ENCODE measurements around the gene ELOF1.
"Not testable (repeated sequence)": the region's sequence is repeated elsewhere in the genome, so short reads cannot be mapped to it uniquely, and the experiment has no call there.

Gene ELOF1

DNA sequence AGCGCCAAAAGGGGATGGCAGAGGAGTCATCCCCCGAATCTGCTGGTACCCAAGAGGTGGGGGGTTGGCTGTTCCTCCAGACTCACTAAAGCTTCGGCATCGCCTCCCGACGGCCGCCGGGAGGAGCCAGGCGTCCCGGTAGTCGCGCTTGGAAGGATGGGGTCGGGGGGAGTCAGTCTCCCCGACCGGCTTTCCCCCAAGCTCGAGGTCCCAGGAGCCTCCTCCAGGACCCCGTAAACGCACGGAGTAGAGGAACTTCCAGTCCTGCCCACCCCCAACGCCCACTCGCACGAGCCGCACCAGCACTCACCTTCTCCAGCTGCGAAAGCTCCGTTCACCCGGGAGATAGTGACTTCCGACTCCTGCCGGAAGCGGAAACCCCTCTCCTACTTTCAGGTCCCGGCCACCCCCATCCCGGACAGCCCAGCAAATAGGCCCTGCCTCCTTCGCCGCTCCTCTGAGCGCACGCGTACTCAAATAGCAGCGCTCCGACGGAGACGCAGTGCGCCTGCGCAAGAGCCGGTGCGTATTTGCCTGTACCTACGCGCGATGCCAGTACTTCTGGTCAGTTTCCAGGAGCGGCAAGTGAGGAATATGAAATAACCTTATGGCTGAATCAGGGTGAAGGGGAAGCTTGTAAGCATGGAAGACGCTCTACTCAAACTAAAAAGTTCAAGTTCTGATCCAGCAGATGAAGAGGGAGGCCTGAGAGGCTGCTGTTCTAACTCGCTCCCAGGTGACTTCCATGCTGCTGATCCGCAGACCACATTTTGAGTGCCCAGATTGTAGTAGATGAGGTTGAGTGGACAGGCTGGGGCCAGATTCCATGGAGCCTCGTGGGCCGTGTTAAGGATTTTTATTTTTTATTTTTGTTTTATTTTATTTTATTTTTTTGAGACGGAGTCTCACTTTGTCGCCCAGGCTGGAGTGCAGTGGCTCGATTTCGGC lies at the start of gene ELOF1:
Gene ELOF1 (minus strand): TSS at position 350 of the 948 bp plus-strand sequence. CDS start 4,883 bp downstream, outside the sequence.
- POLR2A ChIA-PET, result interaction anchor here (0.7 kb wide), 1 partner anchor 688 kb away, joined by 3 read pairs; no protein-coding TSS in a partner anchor
- CTCF ChIA-PET, result interaction anchor here (0.9 to 4.0 kb wide), 14 partner anchors 9 to 239 kb away, joined by 3 to 38 read pairs (median 6); partner anchors contain the start of genes ACP5 and ZNF491
- no peak for TF ChIP-seq CTCF (IDR thresholded peaks at IDR 0.05; ENCODE audit: control extremely low read depth, extremely low read depth, low read depth, missing control alignments)
- peak; percentile 98 for DNase-seq (ENCODE audit: extremely low spot score)

DNA sequence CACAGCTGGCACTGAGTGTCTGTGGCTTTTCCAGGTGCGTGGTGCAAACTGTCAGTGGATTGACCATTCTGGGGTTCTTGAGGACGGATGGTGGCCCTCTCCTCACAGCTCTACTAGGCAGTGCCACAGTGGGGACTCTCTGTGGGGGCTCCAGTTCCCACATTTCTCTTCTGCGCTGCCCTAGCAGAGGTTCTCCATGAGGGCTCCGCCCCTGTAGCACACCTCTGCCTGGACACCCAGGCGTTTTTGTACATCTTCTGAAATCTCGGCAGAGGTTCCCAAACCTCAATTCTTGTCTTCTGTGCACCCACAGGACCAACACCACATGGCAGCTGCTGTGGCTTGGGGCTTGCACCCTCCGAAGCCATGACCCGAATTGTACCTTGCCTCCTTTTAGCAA lies 47.5 kb upstream of the ELOF1 start:
- POLR2A ChIA-PET, result no interaction called here
- TF ChIP-seq CTCF (IDR thresholded peaks at IDR 0.05; ENCODE audit: control extremely low read depth, extremely low read depth, low read depth, missing control alignments), result no peak
- DNase-seq (ENCODE audit: extremely low spot score), result no peak
- CTCF ChIA-PET, result no interaction called here

GRCh38 chr19:11599704-11600103 lies 40.7 kb upstream of the ELOF1 start:
- CTCF ChIA-PET, result interaction anchor here (1.3 kb wide), 1 partner anchor 11 kb away, joined by 3 read pairs; no protein-coding TSS in a partner anchor
- DNase-seq (ENCODE audit: extremely low spot score); POLR2A ChIA-PET: not testable (repeated sequence)

- no peak for DNase-seq (ENCODE audit: extremely low spot score)
- POLR2A ChIA-PET, result no interaction called here
- TF ChIP-seq CTCF (IDR thresholded peaks at IDR 0.05; ENCODE audit: control extremely low read depth, extremely low read depth, low read depth, missing control alignments), result no peak
- CTCF ChIA-PET, result no interaction called here
Measured at GRCh38 chr19:11598746-11599145, 39.7 kb upstream of the ELOF1 start.

- no peak for TF ChIP-seq CTCF (IDR thresholded peaks at IDR 0.05; ENCODE audit: control extremely low read depth, extremely low read depth, low read depth, missing control alignments)
- no peak for DNase-seq (ENCODE audit: extremely low spot score)
- ChIA-PET POLR2A (no interaction called here), CTCF (interaction anchor here (0.9 kb wide), 1 partner anchor 102 kb away, joined by 3 read pairs; no protein-coding TSS in a partner anchor)
Measured at GRCh38 chr19:11598103-11598483, 39.1 kb upstream of the ELOF1 start.

DNA sequence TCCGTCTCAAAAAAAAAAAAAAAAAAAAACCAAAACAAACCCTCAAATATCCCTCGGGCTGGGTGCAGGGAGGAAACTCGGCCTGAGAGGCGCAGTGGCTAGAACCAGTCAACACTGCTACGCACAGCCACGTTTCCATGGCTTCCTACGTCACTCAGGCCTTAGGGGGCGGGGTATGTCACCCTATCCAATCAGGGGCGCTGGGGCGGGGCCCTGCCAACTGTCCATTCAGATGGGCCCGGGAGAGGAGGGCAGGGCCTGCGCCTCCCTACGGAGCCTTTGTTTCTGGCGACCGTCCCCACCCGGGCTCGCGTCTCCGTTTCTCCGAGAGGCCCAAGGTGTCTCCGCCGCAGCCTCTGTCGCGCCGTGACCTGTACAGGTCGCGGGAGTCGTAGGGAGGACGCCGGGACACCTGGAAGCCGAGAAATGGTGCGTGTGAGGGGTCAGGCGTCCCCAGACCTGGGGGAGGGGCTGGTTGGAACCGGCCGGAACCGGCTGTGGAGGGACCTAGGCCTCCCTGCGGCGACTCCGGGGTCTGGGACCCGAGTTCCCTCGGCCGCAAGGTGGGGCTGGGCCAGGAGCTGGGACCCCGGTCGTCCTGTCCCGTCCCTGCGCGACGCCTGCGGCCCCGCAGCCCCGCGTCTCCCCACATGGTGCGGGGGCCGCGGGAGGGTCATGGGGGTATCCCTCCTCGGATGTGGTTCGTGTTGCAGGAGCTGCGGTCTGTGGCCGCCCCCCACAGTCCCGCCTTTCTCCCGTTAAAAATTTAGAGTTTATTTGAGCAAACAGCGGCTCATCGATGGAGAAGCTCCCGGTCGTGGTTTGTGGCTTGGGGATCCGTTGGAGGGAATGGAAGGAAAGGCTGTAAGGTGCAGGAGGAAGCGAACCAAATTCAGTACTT lies 38.4 kb upstream of the ELOF1 start, which contains the start of gene ZNF627:
Gene ZNF627 (plus strand): TSS at position 282 of the 901 bp plus-strand sequence. CDS start 145 bp downstream, at position 427.
- POLR2A ChIA-PET, result interaction anchor here (0.7 kb wide), 1 partner anchor 104 kb away, joined by 6 read pairs; no protein-coding TSS in a partner anchor
- CTCF ChIA-PET, result interaction anchor here (0.9 to 1.4 kb wide), 2 partner anchors 11 to 103 kb away, joined by 3 to 5 read pairs; no protein-coding TSS in a partner anchor
- TF ChIP-seq CTCF (IDR thresholded peaks at IDR 0.05; ENCODE audit: control extremely low read depth, extremely low read depth, low read depth, missing control alignments), result no peak
- DNase-seq (ENCODE audit: extremely low spot score), result peak; percentile 98
